H9 (cell line): ENCODE results near the gene PPM1J. TPM values are rescaled to one million over a fixed set of nuclear protein-coding genes. Genes with fewer than 3 reads are reported as not detected.
A peak's percentile ranks its signal among the peaks of the same experiment; 100 is the strongest.

Experiments
- DNase-seq: peaks from one replicate; pipeline ENCODE4 v3.0.0-alpha.2; 2017
- H2AFZ ChIP-seq: one replicate; pipeline ENCODE4 v1.6.1; 2013; ENCODE audit warnings: mild to moderate bottlenecking, low read length, control low read depth, moderate library complexity
- H2AK5ac ChIP-seq: 2 replicates; pipeline ENCODE4 v1.6.1; 2013; ENCODE audit warnings: low read length, control low read depth, mixed read lengths; ENCODE audit not compliant: insufficient read length
- H2BK120ac ChIP-seq: one replicate; pipeline ENCODE4 v1.6.1; 2013; ENCODE audit warnings: low read depth, mild to moderate bottlenecking, low read length, control low read depth, inconsistent platforms; ENCODE audit not compliant: poor library complexity, severe bottlenecking
- H2BK12ac ChIP-seq: 2 replicates; pipeline ENCODE4 v1.6.1; 2013; ENCODE audit warnings: low read length, control low read depth, mixed read lengths, low read depth; ENCODE audit not compliant: insufficient read length
- H2BK15ac ChIP-seq: 2 replicates; pipeline ENCODE4 v1.6.1; 2013; ENCODE audit warnings: low read depth, low read length, control low read depth
- H2BK20ac ChIP-seq: one replicate; pipeline ENCODE4 v1.6.1; 2013; ENCODE audit warnings: low read depth, mild to moderate bottlenecking, low read length, control low read depth, inconsistent platforms; ENCODE audit not compliant: poor library complexity, severe bottlenecking
- H2BK5ac ChIP-seq: 2 replicates; pipeline ENCODE4 v1.6.1; 2013; ENCODE audit warnings: low read length, control low read depth, mixed read lengths; ENCODE audit not compliant: insufficient read length
- H3K14ac ChIP-seq: 2 replicates; pipeline ENCODE4 v1.6.1; 2013; ENCODE audit warnings: low read length, control low read depth; ENCODE audit not compliant: insufficient read depth
- H3K18ac ChIP-seq: 2 replicates; pipeline ENCODE4 v1.6.1; 2013; ENCODE audit warnings: low read depth, mild to moderate bottlenecking, mixed read lengths, low read length, control low read depth; ENCODE audit not compliant: insufficient read length
- H3K23ac ChIP-seq: 2 replicates; pipeline ENCODE4 v1.6.1; 2013; ENCODE audit warnings: low read length, control low read depth, mixed read lengths, low read depth; ENCODE audit not compliant: insufficient read length
- H3K23me2 ChIP-seq: 2 replicates; pipeline ENCODE4 v1.6.1; 2013; ENCODE audit warnings: low read depth, mild to moderate bottlenecking, mixed read lengths, low read length, control low read depth; ENCODE audit not compliant: insufficient read length, poor library complexity, severe bottlenecking
- H3K27ac ChIP-seq: 2 replicates; pipeline ENCODE4 v1.5.1; 2013; ENCODE audit warnings: low read length, control low read depth, mixed read lengths, low read depth; ENCODE audit not compliant: insufficient read length
- H3K27me3 ChIP-seq: 2 replicates; pipeline ENCODE4 v1.6.1; 2013; ENCODE audit warnings: low read length, control low read depth, inconsistent platforms; ENCODE audit not compliant: insufficient read depth
- H3K4ac ChIP-seq: 2 replicates; pipeline ENCODE4 v1.6.1; 2013; ENCODE audit warnings: low read depth, mild to moderate bottlenecking, control low read depth, inconsistent platforms, low read length, moderate library complexity
- H3K4me1 ChIP-seq: 2 replicates; pipeline ENCODE4 v1.6.1; 2013; ENCODE audit warnings: low read length, control low read depth, inconsistent platforms; ENCODE audit not compliant: insufficient read depth
- H3K4me2 ChIP-seq: 2 replicates; pipeline ENCODE4 v1.6.1; 2013; ENCODE audit warnings: low read length, control low read depth, mixed read lengths; ENCODE audit not compliant: insufficient read length, insufficient read depth
- H3K56ac ChIP-seq: 2 replicates; pipeline ENCODE4 v1.6.1; 2013; ENCODE audit warnings: low read depth, mild to moderate bottlenecking, mixed read lengths, low read length, control low read depth; ENCODE audit not compliant: insufficient read length
- H3K79me1 ChIP-seq: 2 replicates; pipeline ENCODE4 v1.6.1; 2013; ENCODE audit warnings: low read depth, mild to moderate bottlenecking, moderate library complexity, low read length, control low read depth, inconsistent platforms; ENCODE audit not compliant: insufficient read depth, poor library complexity, severe bottlenecking
- H3K79me2 ChIP-seq: 2 replicates; pipeline ENCODE4 v1.6.1; 2013; ENCODE audit warnings: low read length, control low read depth, inconsistent platforms; ENCODE audit not compliant: insufficient read depth
- H3K9ac ChIP-seq: 2 replicates; pipeline ENCODE4 v1.6.1; 2013; ENCODE audit warnings: low read length, control low read depth, mixed read lengths; ENCODE audit not compliant: insufficient read length; ENCODE audit errors: extremely low read depth
- H3K9me3 ChIP-seq: one replicate; pipeline ENCODE4 v1.6.1; 2013; ENCODE audit warnings: low read depth, low read length, inconsistent platforms; ENCODE audit not compliant: control insufficient read depth
- H3T11ph ChIP-seq: one replicate; pipeline ENCODE4 v1.6.1; 2013; ENCODE audit warnings: mild to moderate bottlenecking, low read length, control low read depth, inconsistent platforms
- H4K20me1 ChIP-seq: one replicate; pipeline ENCODE4 v1.6.1; 2013; ENCODE audit not compliant: control insufficient read depth, insufficient read length, insufficient read depth
- H4K5ac ChIP-seq: 2 replicates; pipeline ENCODE4 v1.6.1; 2013; ENCODE audit warnings: low read depth, mild to moderate bottlenecking, mixed read lengths, low read length, control low read depth; ENCODE audit not compliant: insufficient read length
- H4K8ac ChIP-seq: replicated peaks from 2 replicates; pipeline ENCODE4 v1.6.1; 2013; ENCODE audit warnings: low read length, control low read depth, mixed read lengths, low read depth; ENCODE audit not compliant: insufficient read length
- H4K91ac ChIP-seq: 2 replicates; pipeline ENCODE4 v1.6.1; 2013; ENCODE audit warnings: low read depth, mild to moderate bottlenecking, moderate library complexity, mixed read lengths, low read length, control low read depth; ENCODE audit not compliant: insufficient read length
- H3K27ac Mint-ChIP-seq, 3 experiments: 2 replicates in 2 of 3; 3 replicates in 1 of 3; pipeline ENCODE4 v1.8.0; 2020 to 2021; ENCODE audit warnings: mixed read lengths in 3 of 3, mild to moderate bottlenecking in 1 of 3, moderate library complexity in 1 of 3
- H3K27me3 Mint-ChIP-seq: 2 replicates; pipeline ENCODE4 v1.8.0; 2021; ENCODE audit warnings: low read depth, mild to moderate bottlenecking, moderate library complexity, mixed read lengths
- H3K36me3 Mint-ChIP-seq, 3 experiments: 2 replicates in 2 of 3; 3 replicates in 1 of 3; pipeline ENCODE4 v1.8.0; 2020 to 2021; ENCODE audit warnings: low read depth in 3 of 3, mixed read lengths in 3 of 3; ENCODE audit not compliant: insufficient read depth in 1 of 3
- H3K4me1 Mint-ChIP-seq, 2 experiments: 2 replicates each; pipeline ENCODE4 v1.8.0; 2020; ENCODE audit warnings: mixed read lengths in 2 of 2
- H3K4me3 Mint-ChIP-seq, 2 experiments: 2 replicates in 1 of 2; 3 replicates in 1 of 2; pipeline ENCODE4 v1.8.0; 2020 to 2021; ENCODE audit warnings: mild to moderate bottlenecking in 2 of 2, mixed read lengths in 2 of 2, moderate library complexity in 1 of 2
- H3K9me3 Mint-ChIP-seq, 2 experiments: 2 replicates in 1 of 2; 3 replicates in 1 of 2; pipeline ENCODE4 v1.8.0; 2020; ENCODE audit warnings: mild to moderate bottlenecking in 2 of 2, mixed read lengths in 2 of 2, moderate library complexity in 1 of 2
- CTCF ChIP-seq: fragments of 200-600 bp; sonication (generic); conservative IDR thresholded peaks from 3 replicates; pipeline ENCODE4 v1.8.0; 2021; ENCODE audit warnings: antibody characterized with exemption, mild to moderate bottlenecking
- WGBS: extraction: QIAGEN DNeasy Blood & Tissue Kit; methylation state at CpG from one replicate; pipeline ENCODE4 v1.1.7; 2013; ENCODE audit warnings: missing lambda C conversion rate, low lambda C conversion rate, mixed read lengths; ENCODE audit not compliant: insufficient read length; ENCODE audit errors: extremely low coverage; 5-methylcytosine and 5-hydroxymethylcytosine counted together
- total RNA-seq: library from RNA; stranded (reverse); gene quantifications from 2 replicates; pipeline ENCODE4 v1.2.1, GENCODE V29; 2021

PPM1J gene
- total RNA-seq, 1 experiment from 2014 or later = 12.7 TPM

- Histone ChIP-seq H3K18ac (no peak overlapping the region), H3K23me2 (peaks cover 19% of the 10 kb centered on the region), H3K79me1 (no peaks in the 10 kb centered on the region), H3K4ac (no peak overlapping the region), H4K91ac (no peak overlapping the region), H3T11ph (no peak overlapping the region), H3K4me1 (peaks cover 3% of the 10 kb centered on the region; the same call in 1 of the 2 replicates), H2AK5ac (no peak overlapping the region), H2BK5ac (no peak overlapping the region), H4K5ac (no peak overlapping the region), H2BK12ac (no peak overlapping the region), H3K27me3 (no peaks in the 10 kb centered on the region; the same call in 1 of the 2 replicates), H4K8ac (no peak overlapping the region), H2AFZ (no peak overlapping the region), H4K20me1 (no peaks in the 10 kb centered on the region), H3K56ac (no peak overlapping the region), H3K23ac (no peak overlapping the region), H2BK20ac (no peak overlapping the region), H2BK120ac (no peak overlapping the region), H3K9ac (no peak overlapping the region), H3K14ac (no peak overlapping the region), H3K79me2 (no peaks in the 10 kb centered on the region; the same call in 1 of the 2 replicates), H3K27ac (no peak overlapping the region), H2BK15ac (no peak overlapping the region), H3K4me2 (peak overlapping the region; percentile 57), H3K9me3 (no peaks in the 10 kb centered on the region)
- H3K9me3 Mint-ChIP-seq = peaks cover 0 to 3% of the 10 kb centered on the region in 2 experiments; a peak in 2 of 5 replicates
- no peak overlapping the region for H3K27ac Mint-ChIP-seq
- H3K4me1 Mint-ChIP-seq = peaks cover 49 to 55% of the 10 kb centered on the region in 2 experiments
- no CpG with 5 or more reads among the region's 86 CpGs for WGBS
- H3K36me3 Mint-ChIP-seq = peaks cover 9 to 18% (median 12%) of the 10 kb centered on the region in 3 experiments
- peak; percentile 47 for DNase-seq
- no peak; the same call in 2 of the 3 replicates for TF ChIP-seq CTCF
- peaks cover 52% of the 10 kb centered on the region for H3K27me3 Mint-ChIP-seq
- peak overlapping the region; percentile 75 to 95 for H3K4me3 Mint-ChIP-seq
These were observed 544 bp downstream of the PPM1J start for GRCh38 chr1:112714313-112715263.
